A549 (cell line): ENCODE results near the gene GOLGA8K.
"Not testable (repeated sequence)": the region's sequence is repeated elsewhere in the genome, so short reads cannot be mapped to it uniquely, and the experiment has no call there.

Source experiments
- CTCF ChIP-seq: fragments of >200 bp; sonication (Bioruptor Twin); formaldehyde crosslinking; IDR thresholded peaks from 3 replicates; pipeline ENCODE4 v1.5.1; 2016
- EP300 ChIP-seq, 2 experiments: fragments of >200 bp; sonication (Bioruptor Twin); formaldehyde crosslinking; IDR thresholded peaks; 2 replicates in 1 of 2; 3 replicates in 1 of 2; pipeline ENCODE4 v1.6.1; 2016 to 2017
- ESRRA ChIP-seq: fragments of 150-350 bp; IDR thresholded peaks from 2 replicates; pipeline ENCODE4 v1.6.1; 2014; ENCODE audit warnings: mild to moderate bottlenecking, low read length, borderline replicate concordance
- REST ChIP-seq: fragments of 200-600 bp; sonication (generic); IDR thresholded peaks from 2 replicates; pipeline ENCODE4 v1.6.1; 2016; ENCODE audit warnings: antibody characterized with exemption, mild to moderate bottlenecking, moderate library complexity
- USF2 ChIP-seq: fragments of 450-650 bp; IDR thresholded peaks from 2 replicates; pipeline ENCODE4 v1.6.1; 2014; ENCODE audit warnings: antibody characterized with exemption

GRCh38 chr15:32343921-32344320 lies 59.2 kb downstream of the GOLGA8K start:
- TF ChIP-seq CTCF; REST; USF2; EP300 (IDR thresholded peaks at IDR 0.05); ESRRA: not testable (repeated sequence)
